Left ventricle myocardium inferior (tissue), 1 donor: ENCODE measurements around the gene TNFAIP3. TPM values are rescaled to one million over a fixed set of nuclear protein-coding genes. Genes with fewer than 3 reads are reported as not detected.

ENCODE experiments used
- DNase-seq: peaks from one replicate; pipeline ENCODE4 v3.0.0-alpha.2; 2020
- H3K27ac ChIP-seq: fragments of 200-600 bp; replicated peaks from 2 replicates; pipeline ENCODE4 v1.8.0; 2021
- H3K27me3 ChIP-seq: fragments of 200-600 bp; 2 replicates; pipeline ENCODE4 v1.8.0; 2021; ENCODE audit warnings: low read depth
- H3K36me3 ChIP-seq: fragments of 200-600 bp; 2 replicates; pipeline ENCODE4 v1.8.0; 2021
- H3K4me1 ChIP-seq: fragments of 200-600 bp; 2 replicates; pipeline ENCODE4 v1.8.0; 2021
- H3K4me3 ChIP-seq: fragments of 200-600 bp; 2 replicates; pipeline ENCODE4 v1.8.0; 2021; ENCODE audit warnings: mild to moderate bottlenecking, moderate library complexity
- H3K9me3 ChIP-seq: fragments of 200-600 bp; replicated peaks from 2 replicates; pipeline ENCODE4 v1.8.0; 2021
- CTCF ChIP-seq: fragments of 200-600 bp; IDR thresholded peaks from 2 replicates; pipeline ENCODE4 v1.8.0; 2021; ENCODE audit warnings: antibody characterized with exemption, mild to moderate bottlenecking, borderline replicate concordance
- intact Hi-C: fragments of 100-400 bp; cut with micrococcal nuclease; formaldehyde crosslinking; loops from one replicate; pipeline ENCODE4 v1.11.0; 2022
- total RNA-seq: library from RNA; stranded (reverse); fragmentation: NEBNext Ultra II Directional; extraction: Animal tissue kit (Norgen Biotek cat#: 25700); gene quantifications from one replicate; pipeline ENCODE4 v1.2.1, GENCODE V29; 2021
- donor health status: DM: no; HTN: yes; CAD: no; lungs with severe emphysema.

The TNFAIP3 gene
- total RNA-seq, 1 donor from 2014 or later = 7.0 TPM

- Histone ChIP-seq H3K27me3 (no peaks in the 10 kb centered on the region), H3K36me3 (no peaks in the 10 kb centered on the region), H3K4me3 (no peak overlapping the region), H3K4me1 (no peaks in the 10 kb centered on the region), H3K9me3 (no peaks in the 10 kb centered on the region), H3K27ac (no peak overlapping the region)
- no peak for TF ChIP-seq CTCF
- DNase-seq = no peak
- intact Hi-C loops = no loop called here
Measured at GRCh38 chr6:137901454-137901853, 34.4 kb downstream of the TNFAIP3 start.

GRCh38 chr6:137902699-137903098, 35.6 kb downstream of the TNFAIP3 start:
- Histone ChIP-seq H3K4me3 (no peak overlapping the region), H3K27ac (no peak overlapping the region), H3K4me1 (no peaks in the 10 kb centered on the region), H3K9me3 (no peaks in the 10 kb centered on the region), H3K36me3 (no peaks in the 10 kb centered on the region), H3K27me3 (no peaks in the 10 kb centered on the region)
- DNase-seq = no peak
- TF ChIP-seq CTCF = no peak
- intact Hi-C loops = no loop called here

- no peak for TF ChIP-seq CTCF
- no peak overlapping the region for H3K4me3 ChIP-seq
- no peaks in the 10 kb centered on the region for H3K27me3 ChIP-seq
- no peaks in the 10 kb centered on the region for H3K9me3 ChIP-seq
- H3K4me1 ChIP-seq = no peaks in the 10 kb centered on the region
- DNase-seq = no peak
- no peak overlapping the region for H3K27ac ChIP-seq
- H3K36me3 ChIP-seq = no peaks in the 10 kb centered on the region
- intact Hi-C loops = no loop called here
Measured at GRCh38 chr6:137903274-137903932, 36.3 kb downstream of the TNFAIP3 start.

- no peak for DNase-seq
- no peak overlapping the region for H3K27ac ChIP-seq
- intact Hi-C loops = no loop called here
- no peaks in the 10 kb centered on the region for H3K4me1 ChIP-seq
- no peaks in the 10 kb centered on the region for H3K9me3 ChIP-seq
- H3K4me3 ChIP-seq = no peak overlapping the region
- TF ChIP-seq CTCF = no peak
- H3K36me3 ChIP-seq = no peaks in the 10 kb centered on the region
- no peaks in the 10 kb centered on the region for H3K27me3 ChIP-seq
Measured at GRCh38 chr6:137903933-137904821, 37.1 kb downstream of the TNFAIP3 start.

- DNase-seq = no peak
- Histone ChIP-seq H3K27ac (no peak overlapping the region), H3K9me3 (no peaks in the 10 kb centered on the region), H3K27me3 (no peaks in the 10 kb centered on the region), H3K36me3 (no peaks in the 10 kb centered on the region), H3K4me3 (no peak overlapping the region), H3K4me1 (no peaks in the 10 kb centered on the region)
- TF ChIP-seq CTCF = no peak
- intact Hi-C loops = no loop called here
Measured at GRCh38 chr6:137904822-137905617, 38.0 kb downstream of the TNFAIP3 start.
